ENCODE measurements around the gene BMP4. TPM values are rescaled to one million over a fixed set of nuclear protein-coding genes. Genes with fewer than 3 reads are reported as not detected.

The BMP4 gene
- total and polyA plus RNA-seq, 2 of the 13 experiments (the other 11 are each of a cell fraction or from before 2014, with no cell fraction given): 56.4 to 169 TPM

DNA sequence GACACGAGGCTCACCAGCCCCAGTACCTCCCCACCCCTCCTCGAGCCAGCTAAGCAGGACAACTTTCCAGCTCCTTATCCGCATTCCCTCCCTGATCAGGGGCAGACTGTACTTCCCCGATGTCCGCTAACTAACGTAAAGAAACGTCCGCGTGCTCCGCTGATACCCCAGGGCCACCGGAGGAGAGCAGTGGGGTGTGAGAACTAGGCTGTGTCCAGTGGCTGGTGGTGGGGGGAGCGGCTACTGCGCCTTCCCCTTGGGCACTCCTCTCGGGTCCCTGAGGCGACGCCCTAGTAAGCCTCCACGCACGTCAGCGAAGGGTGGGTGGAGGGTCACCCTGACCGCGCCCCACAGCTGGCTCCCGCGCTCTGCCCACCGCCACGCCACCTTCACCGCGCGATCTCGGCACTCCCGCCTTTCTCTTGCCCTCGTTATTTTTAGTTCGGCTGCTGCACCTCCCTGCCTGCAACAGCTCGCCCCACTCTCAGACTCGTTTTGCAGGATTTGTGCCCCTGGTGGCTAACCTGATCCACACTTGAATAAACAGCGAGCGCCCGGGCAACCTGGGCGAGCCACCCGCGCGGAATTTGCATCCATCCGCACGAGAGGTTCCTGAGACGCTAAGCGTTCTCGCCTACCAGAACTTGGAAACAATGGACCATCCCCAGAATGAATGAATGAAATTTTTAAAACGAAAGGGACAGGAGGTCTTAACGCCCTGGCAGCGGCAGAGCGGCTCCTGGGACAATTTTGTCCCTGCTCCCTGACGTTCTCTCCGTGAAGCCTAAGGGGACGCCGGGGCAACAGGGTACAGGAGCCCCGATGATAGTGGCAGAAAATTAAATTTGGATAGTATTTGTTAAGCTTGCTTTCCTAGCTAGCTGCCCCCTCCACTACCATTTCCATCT lies 6.9 kb upstream of the BMP4 start:
- no TSS peak for BruUV-seq (replicated peaks)
- Histone ChIP-seq H3K9ac (ENCODE audit: insufficient read depth, low read depth, low read length) (no peak overlapping the region), H3K79me2 (ENCODE audit: insufficient read depth, low read length) (no peaks in the 10 kb centered on the region), H3K4me2 (ENCODE audit: low read depth, low read length) (no peak overlapping the region), H3K4me3 (replicated peaks in 1 of 3; ENCODE audit: insufficient read depth in 1 of 3, low read depth in 2 of 3, low read length in 3 of 3) (no peak overlapping the region), H3K4me1 (ENCODE audit: insufficient read depth, low read length) (peaks cover 49% of the 10 kb centered on the region), H3K36me3 (replicated peaks in 1 of 2; ENCODE audit: control insufficient read depth in 1 of 2, insufficient read depth in 2 of 2, low read length in 2 of 2) (no peaks in the 10 kb centered on the region), H3K9me3 (ENCODE audit: low read length) (no peaks in the 10 kb centered on the region), H3K27me3 (ENCODE audit: control insufficient read depth in 1 of 2, insufficient read depth in 2 of 2, low read length in 2 of 2) (no peaks in the 10 kb centered on the region), H3K27ac (ENCODE audit: extremely low read length, insufficient read depth, low read length) (no peak overlapping the region), H2AFZ (ENCODE audit: low read length) (no peak overlapping the region), H4K20me1 (ENCODE audit: insufficient read depth, low read length) (no peaks in the 10 kb centered on the region)
- intact Hi-C loops (cut with micrococcal nuclease; ENCODE audit: unreplicated experiment) (no loop called here), in situ Hi-C loops (cut with HindIII; ENCODE audit: extremely low pct_ligation_motif_present, low pct_unique_long_range_greater_than_20kb) (no loop called here)
- no peak for FAIRE-seq
- DNase-seq (ENCODE audit: low spot score): no peak
- TF ChIP-seq, protein P1, sequence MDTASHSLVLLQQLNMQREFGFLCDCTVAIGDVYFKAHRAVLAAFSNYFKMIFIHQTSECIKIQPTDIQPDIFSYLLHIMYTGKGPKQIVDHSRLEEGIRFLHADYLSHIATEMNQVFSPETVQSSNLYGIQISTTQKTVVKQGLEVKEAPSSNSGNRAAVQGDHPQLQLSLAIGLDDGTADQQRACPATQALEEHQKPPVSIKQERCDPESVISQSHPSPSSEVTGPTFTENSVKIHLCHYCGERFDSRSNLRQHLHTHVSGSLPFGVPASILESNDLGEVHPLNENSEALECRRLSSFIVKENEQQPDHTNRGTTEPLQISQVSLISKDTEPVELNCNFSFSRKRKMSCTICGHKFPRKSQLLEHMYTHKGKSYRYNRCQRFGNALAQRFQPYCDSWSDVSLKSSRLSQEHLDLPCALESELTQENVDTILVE (CRISPR knock-in tag; IDR thresholded peaks at IDR 0.05): no peak
- TF ChIP-seq, protein P2, sequence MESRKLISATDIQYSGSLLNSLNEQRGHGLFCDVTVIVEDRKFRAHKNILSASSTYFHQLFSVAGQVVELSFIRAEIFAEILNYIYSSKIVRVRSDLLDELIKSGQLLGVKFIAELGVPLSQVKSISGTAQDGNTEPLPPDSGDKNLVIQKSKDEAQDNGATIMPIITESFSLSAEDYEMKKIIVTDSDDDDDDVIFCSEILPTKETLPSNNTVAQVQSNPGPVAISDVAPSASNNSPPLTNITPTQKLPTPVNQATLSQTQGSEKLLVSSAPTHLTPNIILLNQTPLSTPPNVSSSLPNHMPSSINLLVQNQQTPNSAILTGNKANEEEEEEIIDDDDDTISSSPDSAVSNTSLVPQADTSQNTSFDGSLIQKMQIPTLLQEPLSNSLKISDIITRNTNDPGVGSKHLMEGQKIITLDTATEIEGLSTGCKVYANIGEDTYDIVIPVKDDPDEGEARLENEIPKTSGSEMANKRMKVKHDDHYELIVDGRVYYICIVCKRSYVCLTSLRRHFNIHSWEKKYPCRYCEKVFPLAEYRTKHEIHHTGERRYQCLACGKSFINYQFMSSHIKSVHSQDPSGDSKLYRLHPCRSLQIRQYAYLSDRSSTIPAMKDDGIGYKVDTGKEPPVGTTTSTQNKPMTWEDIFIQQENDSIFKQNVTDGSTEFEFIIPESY (CRISPR knock-in tag; IDR thresholded peaks at IDR 0.05): peak; percentile 59
- TF ChIP-seq NFE2 (CRISPR knock-in tag; IDR thresholded peaks at IDR 0.05): no peak
- no peak for TF ChIP-seq THYN1 (CRISPR knock-in tag; IDR thresholded peaks at IDR 0.05; ENCODE audit: borderline replicate concordance, low read depth)
- no peak for TF ChIP-seq FOXA1 (IDR thresholded peaks at IDR 0.05)
- TF ChIP-seq FOXA1 (CRISPR knock-in tag; IDR thresholded peaks at IDR 0.05): peak; percentile 13; the same call in 1 of the 2 replicates
- TF ChIP-seq KLF9 (CRISPR knock-in tag; IDR thresholded peaks at IDR 0.05; ENCODE audit: low read depth): no peak
- no peak for TF ChIP-seq POLR2G (IDR thresholded peaks at IDR 0.05; ENCODE audit: low read depth, low read length)
- TF ChIP-seq ZNF17 (CRISPR knock-in tag; IDR thresholded peaks at IDR 0.05): no peak
- WGBS (ENCODE audit: low lambda C conversion rate): 97% methylated on average over 55 of the region's 55 CpGs
- POLR2A ChIA-PET: interaction anchor here (1.1 kb wide), 1 partner anchor 10 kb away, joined by 6 read pairs; no protein-coding TSS in a partner anchor
- CTCF ChIA-PET (ENCODE audit: low intra/inter-chr PET ratio, low total read pairs): no interaction called here
- ATAC-seq: no peak

All from HepG2 (cell line).